K562 (cell line): ENCODE measurements around the gene KIF27.
"Not testable (repeated sequence)": the region's sequence is repeated elsewhere in the genome, so short reads cannot be mapped to it uniquely, and the experiment has no call there.

ENCODE experiments used
- CHD7 ChIP-seq: fragments of 200-600 bp; sonication (generic); IDR thresholded peaks from one replicate; pipeline ENCODE4 v1.6.1; 2012; ENCODE audit warnings: mild to moderate bottlenecking, low read depth, low read length, inconsistent platforms
- CREB1 ChIP-seq, 2 experiments: sonication (generic) in 1 of 2; formaldehyde crosslinking in 1 of 2; IDR thresholded peaks; 2 replicates each; pipeline versions ENCODE4 v1.6.1 to v1.8.0; 2012 to 2022; ENCODE audit warnings: inconsistent platforms in 1 of 2, mild to moderate bottlenecking in 1 of 2, missing genetic modification reagents in 1 of 2, moderate library complexity in 1 of 2
- ESRRA ChIP-seq: fragments of 450-650 bp; IDR thresholded peaks from 2 replicates; pipeline ENCODE4 v1.6.1; 2014; ENCODE audit warnings: low read depth, mild to moderate bottlenecking, moderate library complexity, borderline replicate concordance
- NR2C2 ChIP-seq, 2 experiments: fragments of 200-800 bp in 1 of 2; sonication (Bioruptor generic) in 1 of 2; sonication (generic) in 1 of 2; formaldehyde crosslinking in 1 of 2; IDR thresholded peaks; 2 replicates each; pipeline versions ENCODE4 v1.6.1 to v1.8.0; 2016 to 2022; ENCODE audit warnings: mild to moderate bottlenecking in 1 of 2, missing compliant biosample characterization in 1 of 2, missing genetic modification characterization in 1 of 2, missing genetic modification reagents in 1 of 2
- ZBTB8A ChIP-seq: fragments of 450-650 bp; IDR thresholded peaks from 2 replicates; pipeline ENCODE4 v1.6.1; 2018; ENCODE audit warnings: mild to moderate bottlenecking, moderate library complexity; ENCODE audit not compliant: partially characterized antibody
- TF ChIP-seq, protein P1 (sequence below), 3 experiments: IDR thresholded peaks in 2 of 3; conservative IDR thresholded peaks in 1 of 3; 2 replicates each; pipeline ENCODE4 v1.5.1; 2011 to 2012; ENCODE audit warnings: low read length in 3 of 3, mild to moderate bottlenecking in 3 of 3, control low read depth in 2 of 3, improper control_type of control experiment in 1 of 3, inconsistent platforms in 1 of 3, low read depth in 1 of 3, mixed read lengths in 1 of 3, moderate library complexity in 1 of 3; ENCODE audit not compliant: insufficient read depth in 2 of 3

GRCh38 chr9:83824986-83825623 is 96.1 kb downstream of the KIF27 start:
- not testable (repeated sequence) for TF ChIP-seq CREB1 (IDR thresholded peaks at IDR 0.05); CREB1 (CRISPR knock-in tag; IDR thresholded peaks at IDR 0.05); CHD7; NR2C2 (CRISPR knock-in tag; IDR thresholded peaks at IDR 0.05); NR2C2 (tag; IDR thresholded peaks at IDR 0.05); ESRRA; ZBTB8A
- TF ChIP-seq, protein P1, sequence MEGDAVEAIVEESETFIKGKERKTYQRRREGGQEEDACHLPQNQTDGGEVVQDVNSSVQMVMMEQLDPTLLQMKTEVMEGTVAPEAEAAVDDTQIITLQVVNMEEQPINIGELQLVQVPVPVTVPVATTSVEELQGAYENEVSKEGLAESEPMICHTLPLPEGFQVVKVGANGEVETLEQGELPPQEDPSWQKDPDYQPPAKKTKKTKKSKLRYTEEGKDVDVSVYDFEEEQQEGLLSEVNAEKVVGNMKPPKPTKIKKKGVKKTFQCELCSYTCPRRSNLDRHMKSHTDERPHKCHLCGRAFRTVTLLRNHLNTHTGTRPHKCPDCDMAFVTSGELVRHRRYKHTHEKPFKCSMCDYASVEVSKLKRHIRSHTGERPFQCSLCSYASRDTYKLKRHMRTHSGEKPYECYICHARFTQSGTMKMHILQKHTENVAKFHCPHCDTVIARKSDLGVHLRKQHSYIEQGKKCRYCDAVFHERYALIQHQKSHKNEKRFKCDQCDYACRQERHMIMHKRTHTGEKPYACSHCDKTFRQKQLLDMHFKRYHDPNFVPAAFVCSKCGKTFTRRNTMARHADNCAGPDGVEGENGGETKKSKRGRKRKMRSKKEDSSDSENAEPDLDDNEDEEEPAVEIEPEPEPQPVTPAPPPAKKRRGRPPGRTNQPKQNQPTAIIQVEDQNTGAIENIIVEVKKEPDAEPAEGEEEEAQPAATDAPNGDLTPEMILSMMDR (IDR thresholded peaks at IDR 0.05 in 2 of 3, conservative IDR thresholded peaks at IDR 0.05 in 1 of 3; ENCODE audit: insufficient read depth in 2 of 3, low read depth in 1 of 3, low read length in 3 of 3), result not testable (repeated sequence)
